ENCODE data around the gene PITPNC1.

- TF ChIP-seq CTCF (IDR thresholded peaks at IDR 0.05) (no peak), POLR2A (IDR thresholded peaks at IDR 0.05) (no peak)
Measured at GRCh38 chr17:67639555-67639954, 262.5 kb downstream of the PITPNC1 start.

All from Peyer's patch (tissue), 4 donors.